ENCODE data around the gene LRRC71. TPM values are rescaled to one million over a fixed set of nuclear protein-coding genes. Genes with fewer than 3 reads are reported as not detected.

Gene LRRC71
- total and polyA plus RNA-seq, 2 donors (not counting 1 experiment from before 2014, with no cell fraction given): not detected

- Histone ChIP-seq H4K20me1 (ENCODE audit: control insufficient read depth, insufficient read depth, low read length, poor library complexity, severe bottlenecking) (no peaks in the 10 kb centered on the region), H3K9ac (ENCODE audit: low read length) (no peak overlapping the region), H3K27ac (ENCODE audit: low read length in 2 of 2) (no peak overlapping the region), H3K79me2 (ENCODE audit: control insufficient read depth, insufficient read depth, low read length) (no peaks in the 10 kb centered on the region), H3K9me3 (ENCODE audit: control extremely low read depth in 1 of 3, control insufficient read depth in 2 of 3, insufficient read depth in 1 of 3, low read length in 2 of 3) (peaks cover 0 to 5% (median 0%) of the 10 kb centered on the region in 3 donors), H3K4me1 (ENCODE audit: control insufficient read depth in 2 of 2, insufficient read depth in 2 of 2, low read length in 2 of 2) (no peaks in the 10 kb centered on the region), H3K4me3 (ENCODE audit: control extremely low read depth in 1 of 5, extremely low read depth in 1 of 5, insufficient read depth in 1 of 5, low read depth in 2 of 5, low read length in 4 of 5) (no peak overlapping the region), H2AFZ (ENCODE audit: insufficient read depth, low read depth, low read length, poor library complexity, severe bottlenecking) (no peak overlapping the region), H3K4me2 (replicated peaks; ENCODE audit: low read depth, low read length, poor library complexity, severe bottlenecking) (no peak overlapping the region), H3K36me3 (replicated peaks in 1 of 2; ENCODE audit: control extremely low read depth in 1 of 2, control insufficient read depth in 1 of 2, extremely low read depth in 1 of 2, insufficient read depth in 2 of 2, low read length in 1 of 2) (no peaks in the 10 kb centered on the region), H3K27me3 (replicated peaks in 1 of 4; ENCODE audit: control extremely low read depth in 1 of 4, control insufficient read depth in 3 of 4, insufficient read depth in 4 of 4, low read length in 3 of 4) (peaks cover 0 to 24% (median 3%) of the 10 kb centered on the region in 4 experiments)
- Mint-ChIP-seq H3K4me1 (no peaks in the 10 kb centered on the region), H3K27ac (no peak overlapping the region), H3K9me3 (ENCODE audit: insufficient read depth) (no peaks in the 10 kb centered on the region), H3K27me3 (peaks cover 36% of the 10 kb centered on the region), H3K4me3 (no peak overlapping the region)
- no peak for ATAC-seq (ENCODE audit: low read depth)
- no peak for DNase-seq
- ChIA-PET POLR2A (no interaction called here), CTCF (no interaction called here)
- intact Hi-C loops (cut with micrococcal nuclease): loop anchor here (5.0 kb wide), 1 partner anchor 244 kb away; no protein-coding TSS in a partner anchor
- WGBS (ENCODE audit: insufficient coverage): 74% methylated on average over 17 of the region's 24 CpGs
- TF ChIP-seq CTCF (IDR thresholded peaks at IDR 0.05) (no peak), EZH2 (IDR thresholded peaks at IDR 0.05; ENCODE audit: borderline replicate concordance, insufficient read depth, low read depth, low read length, poor library complexity, severe bottlenecking) (no peak)
Measured at GRCh38 chr1:156912861-156913808, 7.3 kb upstream of the LRRC71 start.

GRCh38 chr1:156913809-156914387 is 6.5 kb upstream of the LRRC71 start:
- peaks cover 4% of the 10 kb centered on the region for H3K9me3 Mint-ChIP-seq (ENCODE audit: insufficient read depth)
- no peaks in the 10 kb centered on the region for H3K4me1 Mint-ChIP-seq
- no peak overlapping the region for H3K27ac Mint-ChIP-seq
- no peak overlapping the region for H3K4me3 Mint-ChIP-seq
- H2AFZ ChIP-seq (ENCODE audit: insufficient read depth, low read depth, low read length, poor library complexity, severe bottlenecking): no peak overlapping the region
- DNase-seq (no peak), ATAC-seq (ENCODE audit: low read depth) (no peak)
- no peak for TF ChIP-seq CTCF (IDR thresholded peaks at IDR 0.05)
- TF ChIP-seq EZH2 (IDR thresholded peaks at IDR 0.05; ENCODE audit: borderline replicate concordance, insufficient read depth, low read depth, low read length, poor library complexity, severe bottlenecking): no peak
- H3K79me2 ChIP-seq (ENCODE audit: control insufficient read depth, insufficient read depth, low read length): no peaks in the 10 kb centered on the region
- POLR2A ChIA-PET: no interaction called here
- H3K27ac ChIP-seq (ENCODE audit: low read length in 2 of 2): no peak overlapping the region
- CTCF ChIA-PET: no interaction called here
- H3K4me3 ChIP-seq (ENCODE audit: control extremely low read depth in 1 of 5, extremely low read depth in 1 of 5, insufficient read depth in 1 of 5, low read depth in 2 of 5, low read length in 4 of 5): no peak overlapping the region
- intact Hi-C loops (cut with micrococcal nuclease): loop anchor here (5.0 kb wide), 1 partner anchor 243 kb away; no protein-coding TSS in a partner anchor
- H3K9ac ChIP-seq (ENCODE audit: low read length): no peak overlapping the region
- H3K4me2 ChIP-seq (replicated peaks; ENCODE audit: low read depth, low read length, poor library complexity, severe bottlenecking): no peak overlapping the region
- H3K4me1 ChIP-seq (ENCODE audit: control insufficient read depth in 2 of 2, insufficient read depth in 2 of 2, low read length in 2 of 2): no peaks in the 10 kb centered on the region
- H3K9me3 ChIP-seq (ENCODE audit: control extremely low read depth in 1 of 3, control insufficient read depth in 2 of 3, insufficient read depth in 1 of 3, low read length in 2 of 3): peaks cover 0 to 5% (median 0%) of the 10 kb centered on the region in 3 donors
- 93% methylated on average over 11 of the region's 13 CpGs for WGBS (ENCODE audit: insufficient coverage)
- no peaks in the 10 kb centered on the region for H3K36me3 ChIP-seq (replicated peaks in 1 of 2; ENCODE audit: control extremely low read depth in 1 of 2, control insufficient read depth in 1 of 2, extremely low read depth in 1 of 2, insufficient read depth in 2 of 2, low read length in 1 of 2)
- H4K20me1 ChIP-seq (ENCODE audit: control insufficient read depth, insufficient read depth, low read length, poor library complexity, severe bottlenecking): no peaks in the 10 kb centered on the region
- peaks cover 42% of the 10 kb centered on the region for H3K27me3 Mint-ChIP-seq
- peaks cover 0 to 24% (median 5%) of the 10 kb centered on the region in 4 experiments for H3K27me3 ChIP-seq (replicated peaks in 1 of 4; ENCODE audit: control extremely low read depth in 1 of 4, control insufficient read depth in 3 of 4, insufficient read depth in 4 of 4, low read length in 3 of 4)
